ENCODE data around the gene DCUN1D4.
A peak's percentile ranks its signal among the peaks of the same experiment; 100 is the strongest.

Gene DCUN1D4

GRCh38 chr4:51872283-51872997, 29.5 kb downstream of the DCUN1D4 start:
- H3K4me3 ChIP-seq (ENCODE audit: low read depth, low read length), result no peak overlapping the region
- TF ChIP-seq, protein P1, sequence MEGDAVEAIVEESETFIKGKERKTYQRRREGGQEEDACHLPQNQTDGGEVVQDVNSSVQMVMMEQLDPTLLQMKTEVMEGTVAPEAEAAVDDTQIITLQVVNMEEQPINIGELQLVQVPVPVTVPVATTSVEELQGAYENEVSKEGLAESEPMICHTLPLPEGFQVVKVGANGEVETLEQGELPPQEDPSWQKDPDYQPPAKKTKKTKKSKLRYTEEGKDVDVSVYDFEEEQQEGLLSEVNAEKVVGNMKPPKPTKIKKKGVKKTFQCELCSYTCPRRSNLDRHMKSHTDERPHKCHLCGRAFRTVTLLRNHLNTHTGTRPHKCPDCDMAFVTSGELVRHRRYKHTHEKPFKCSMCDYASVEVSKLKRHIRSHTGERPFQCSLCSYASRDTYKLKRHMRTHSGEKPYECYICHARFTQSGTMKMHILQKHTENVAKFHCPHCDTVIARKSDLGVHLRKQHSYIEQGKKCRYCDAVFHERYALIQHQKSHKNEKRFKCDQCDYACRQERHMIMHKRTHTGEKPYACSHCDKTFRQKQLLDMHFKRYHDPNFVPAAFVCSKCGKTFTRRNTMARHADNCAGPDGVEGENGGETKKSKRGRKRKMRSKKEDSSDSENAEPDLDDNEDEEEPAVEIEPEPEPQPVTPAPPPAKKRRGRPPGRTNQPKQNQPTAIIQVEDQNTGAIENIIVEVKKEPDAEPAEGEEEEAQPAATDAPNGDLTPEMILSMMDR (conservative IDR thresholded peaks at IDR 0.05; ENCODE audit: low read depth, low read length), result no peak

GRCh38 chr4:51874551-51874950, 31.6 kb downstream of the DCUN1D4 start:
- no peak for DNase-seq (ENCODE audit: low read depth)
- H3K4me3 ChIP-seq (ENCODE audit: low read depth, low read length), result no peak overlapping the region
- TF ChIP-seq, protein P1 (conservative IDR thresholded peaks at IDR 0.05; ENCODE audit: low read depth, low read length), result no peak

More at GRCh38 chr4:51872283-51872997, 29.5 kb downstream of the DCUN1D4 start:
- no peak for DNase-seq (ENCODE audit: low read depth)

GRCh38 chr4:51878431-51878830, 35.5 kb downstream of the DCUN1D4 start:
- no peak for DNase-seq (ENCODE audit: low read depth)
- TF ChIP-seq, protein P1 (conservative IDR thresholded peaks at IDR 0.05; ENCODE audit: low read depth, low read length), result no peak
- H3K4me3 ChIP-seq (ENCODE audit: low read depth, low read length), result no peak overlapping the region

- TF ChIP-seq, protein P1 (conservative IDR thresholded peaks at IDR 0.05; ENCODE audit: low read depth, low read length), result no peak
- no peak overlapping the region for H3K4me3 ChIP-seq (ENCODE audit: low read depth, low read length)
- no peak for DNase-seq (ENCODE audit: low read depth)
Observed at GRCh38 chr4:51880016-51880915, 37.3 kb downstream of the DCUN1D4 start.

DNA sequence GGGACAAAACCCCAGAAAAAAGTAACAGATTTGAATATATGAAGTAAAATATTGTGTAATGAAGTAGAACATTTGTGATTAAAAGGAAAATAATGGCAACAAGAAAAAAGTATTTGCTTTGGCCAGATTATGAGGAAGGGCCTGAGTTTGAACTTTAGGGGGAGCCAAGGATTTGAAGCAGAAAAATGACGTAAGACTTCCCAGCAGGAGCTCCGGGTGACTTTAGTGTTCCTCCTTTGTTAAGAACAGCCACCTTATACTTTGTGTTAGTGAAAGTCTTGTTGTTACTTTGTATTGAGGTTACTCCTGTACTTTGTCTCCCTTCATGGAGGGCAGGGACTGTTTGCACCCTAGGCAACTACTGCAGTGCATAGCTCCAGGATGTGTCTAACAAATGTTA, 41.1 kb downstream of the DCUN1D4 start:
- TF ChIP-seq, protein P1 (conservative IDR thresholded peaks at IDR 0.05; ENCODE audit: low read depth, low read length), result peak; percentile 18
- H3K4me3 ChIP-seq (ENCODE audit: low read depth, low read length), result no peak overlapping the region
- peak; percentile 50 for DNase-seq (ENCODE audit: low read depth)

GRCh38 chr4:51884606-51885005, 41.7 kb downstream of the DCUN1D4 start:
- DNase-seq (ENCODE audit: low read depth), result no peak
- TF ChIP-seq, protein P1 (conservative IDR thresholded peaks at IDR 0.05; ENCODE audit: low read depth, low read length), result no peak
- H3K4me3 ChIP-seq (ENCODE audit: low read depth, low read length), result no peak overlapping the region
